ENCODE measurements around the gene NLRP12.

DNA sequence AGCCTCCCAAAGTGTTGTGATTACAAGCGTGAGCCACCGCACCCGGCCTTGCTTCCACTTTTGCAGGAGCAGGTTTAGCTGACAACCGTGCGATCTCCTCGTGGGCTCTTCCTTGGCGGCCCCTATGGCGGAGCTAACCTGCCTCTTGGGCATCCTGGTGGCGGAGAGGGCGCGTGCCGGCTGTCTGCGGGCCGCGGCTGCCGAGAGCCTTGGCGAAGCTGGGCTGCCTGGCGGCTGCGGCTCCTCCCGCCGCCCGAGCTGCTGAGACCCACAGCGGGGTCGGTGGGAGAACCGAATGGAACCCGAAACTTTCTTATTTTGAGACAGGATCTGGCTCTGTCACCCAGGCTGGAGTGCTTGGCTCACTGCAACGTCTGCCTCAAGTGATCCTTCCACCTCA, 55.7 kb downstream of the NLRP12 start:
- TF ChIP-seq, protein P1, sequence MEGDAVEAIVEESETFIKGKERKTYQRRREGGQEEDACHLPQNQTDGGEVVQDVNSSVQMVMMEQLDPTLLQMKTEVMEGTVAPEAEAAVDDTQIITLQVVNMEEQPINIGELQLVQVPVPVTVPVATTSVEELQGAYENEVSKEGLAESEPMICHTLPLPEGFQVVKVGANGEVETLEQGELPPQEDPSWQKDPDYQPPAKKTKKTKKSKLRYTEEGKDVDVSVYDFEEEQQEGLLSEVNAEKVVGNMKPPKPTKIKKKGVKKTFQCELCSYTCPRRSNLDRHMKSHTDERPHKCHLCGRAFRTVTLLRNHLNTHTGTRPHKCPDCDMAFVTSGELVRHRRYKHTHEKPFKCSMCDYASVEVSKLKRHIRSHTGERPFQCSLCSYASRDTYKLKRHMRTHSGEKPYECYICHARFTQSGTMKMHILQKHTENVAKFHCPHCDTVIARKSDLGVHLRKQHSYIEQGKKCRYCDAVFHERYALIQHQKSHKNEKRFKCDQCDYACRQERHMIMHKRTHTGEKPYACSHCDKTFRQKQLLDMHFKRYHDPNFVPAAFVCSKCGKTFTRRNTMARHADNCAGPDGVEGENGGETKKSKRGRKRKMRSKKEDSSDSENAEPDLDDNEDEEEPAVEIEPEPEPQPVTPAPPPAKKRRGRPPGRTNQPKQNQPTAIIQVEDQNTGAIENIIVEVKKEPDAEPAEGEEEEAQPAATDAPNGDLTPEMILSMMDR (IDR thresholded peaks at IDR 0.05): no peak
- no peak for TF ChIP-seq POLR2A (IDR thresholded peaks at IDR 0.05)
- no peak for TF ChIP-seq EP300 (IDR thresholded peaks at IDR 0.05)

All from ovary (tissue), 3 donors.